Activated CD4-positive, CD25-positive, alpha-beta regulatory T cell treated with anti-CD3 and anti-CD28 coated beads, Interleukin-2, amount 50 U/mL, for 72 hours (primary cell): ENCODE results near the gene REV3L.
"Not testable (repeated sequence)": the region's sequence is repeated elsewhere in the genome, so short reads cannot be mapped to it uniquely, and the experiment has no call there.

Source experiments
- DNase-seq: peaks from one replicate; pipeline ENCODE4 v3.0.0; 2021

Gene REV3L

GRCh38 chr6:111490067-111490466 lies 7.0 kb upstream of the REV3L start:
- no peak for DNase-seq

- DNase-seq: no peak
Observed at GRCh38 chr6:111487661-111488060, 4.6 kb upstream of the REV3L start.

GRCh38 chr6:111486921-111487320 lies 3.9 kb upstream of the REV3L start:
- no peak for DNase-seq

GRCh38 chr6:111486475-111486874 lies 3.5 kb upstream of the REV3L start:
- no peak for DNase-seq

GRCh38 chr6:111485342-111485741 lies 2.3 kb upstream of the REV3L start:
- no peak for DNase-seq

- DNase-seq: no peak
Observed at GRCh38 chr6:111484633-111484930, 1.6 kb upstream of the REV3L start.

- DNase-seq: peak; percentile 91
Observed at GRCh38 chr6:111483736-111484632, 966 bp upstream of the REV3L start.

- peak; percentile 69 for DNase-seq
Observed at GRCh38 chr6:111482188-111482958, 645 bp downstream of the REV3L start.

- DNase-seq: no peak
Observed at GRCh38 chr6:111481836-111482187, 1.2 kb downstream of the REV3L start.

GRCh38 chr6:111480988-111481822 lies 1.8 kb downstream of the REV3L start:
- no peak for DNase-seq

- DNase-seq: no peak
Observed at GRCh38 chr6:111478749-111479148, 4.3 kb downstream of the REV3L start.

- DNase-seq: no peak
Observed at GRCh38 chr6:111478064-111478476, 4.9 kb downstream of the REV3L start.

- no peak for DNase-seq
Observed at GRCh38 chr6:111477481-111477938, 5.5 kb downstream of the REV3L start.

- not testable (repeated sequence) for DNase-seq
Observed at GRCh38 chr6:111476061-111476460, 7.0 kb downstream of the REV3L start.

GRCh38 chr6:111474771-111475170 lies 8.2 kb downstream of the REV3L start:
- no peak for DNase-seq

GRCh38 chr6:111474106-111474505 lies 8.9 kb downstream of the REV3L start:
- DNase-seq: no peak

GRCh38 chr6:111472933-111473435 lies 10.0 kb downstream of the REV3L start:
- no peak for DNase-seq

GRCh38 chr6:111471958-111472357 lies 11.1 kb downstream of the REV3L start:
- no peak for DNase-seq

- no peak for DNase-seq
Observed at GRCh38 chr6:111471533-111471932, 11.5 kb downstream of the REV3L start.

- no peak for DNase-seq
Observed at GRCh38 chr6:111470991-111471390, 12.0 kb downstream of the REV3L start.

- no peak for DNase-seq
Observed at GRCh38 chr6:111469543-111469942, 13.5 kb downstream of the REV3L start.

GRCh38 chr6:111468329-111469012 lies 14.5 kb downstream of the REV3L start:
- no peak for DNase-seq
